Brain microvascular endothelial cell (primary cell): Measurements from ENCODE around the gene MYO16.

ENCODE experiments used
- DNase-seq: peaks from one replicate; pipeline ENCODE4 v3.0.0-alpha.2; 2020
- H3K27ac ChIP-seq: fragments of 250-450 bp; sonication (Bioruptor Pico); 2 replicates; pipeline ENCODE4 v1.5.1; 2020; ENCODE audit warnings: mild to moderate bottlenecking, moderate library complexity
- H3K27me3 ChIP-seq: fragments of 250-450 bp; sonication (Bioruptor Pico); replicated peaks from 2 replicates; pipeline ENCODE4 v1.5.1; 2020; ENCODE audit warnings: mild to moderate bottlenecking
- H3K36me3 ChIP-seq: fragments of 250-450 bp; sonication (Bioruptor Pico); replicated peaks from 2 replicates; pipeline ENCODE4 v1.5.1; 2020; ENCODE audit warnings: mild to moderate bottlenecking
- H3K4me3 ChIP-seq: 2 replicates; pipeline ENCODE4 v1.5.1; 2011; ENCODE audit warnings: low read depth, mild to moderate bottlenecking, control low read depth, low read length, moderate library complexity
- in situ Hi-C: cut with HindIII; loops from 2 replicates; pipeline ENCODE4 v1.10.0; 2017; ENCODE audit warnings: low sequenced_read_pairs, low pct_ligation_motif_present
- TF ChIP-seq, protein P1 (sequence below): IDR thresholded peaks from 2 replicates; pipeline ENCODE4 v1.5.1; 2011; ENCODE audit warnings: low read depth, mild to moderate bottlenecking, moderate library complexity, low read length, control low read depth, inconsistent platforms; ENCODE audit errors: missing control alignments

The MYO16 gene

DNA sequence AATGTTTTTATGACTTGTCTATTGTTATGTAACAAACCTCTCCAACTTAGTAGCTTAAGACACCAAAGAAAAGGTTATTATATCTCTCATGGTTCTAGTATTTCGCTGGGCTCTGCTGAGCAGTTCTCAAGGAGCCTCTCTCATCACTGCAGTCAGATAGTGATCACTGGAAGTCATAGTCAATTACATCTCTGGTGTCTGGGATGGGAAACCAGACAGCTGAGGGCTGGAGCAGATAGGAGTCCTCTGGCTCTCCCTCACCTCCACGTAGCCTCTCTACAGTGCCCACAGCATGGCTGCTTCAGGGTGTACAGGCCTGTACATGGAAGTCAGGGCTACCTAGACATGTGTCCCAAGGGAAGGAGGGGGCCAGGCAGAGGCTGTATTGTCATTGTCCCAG, 507.5 kb downstream of the MYO16 start:
- DNase-seq = no peak
- TF ChIP-seq, protein P1, sequence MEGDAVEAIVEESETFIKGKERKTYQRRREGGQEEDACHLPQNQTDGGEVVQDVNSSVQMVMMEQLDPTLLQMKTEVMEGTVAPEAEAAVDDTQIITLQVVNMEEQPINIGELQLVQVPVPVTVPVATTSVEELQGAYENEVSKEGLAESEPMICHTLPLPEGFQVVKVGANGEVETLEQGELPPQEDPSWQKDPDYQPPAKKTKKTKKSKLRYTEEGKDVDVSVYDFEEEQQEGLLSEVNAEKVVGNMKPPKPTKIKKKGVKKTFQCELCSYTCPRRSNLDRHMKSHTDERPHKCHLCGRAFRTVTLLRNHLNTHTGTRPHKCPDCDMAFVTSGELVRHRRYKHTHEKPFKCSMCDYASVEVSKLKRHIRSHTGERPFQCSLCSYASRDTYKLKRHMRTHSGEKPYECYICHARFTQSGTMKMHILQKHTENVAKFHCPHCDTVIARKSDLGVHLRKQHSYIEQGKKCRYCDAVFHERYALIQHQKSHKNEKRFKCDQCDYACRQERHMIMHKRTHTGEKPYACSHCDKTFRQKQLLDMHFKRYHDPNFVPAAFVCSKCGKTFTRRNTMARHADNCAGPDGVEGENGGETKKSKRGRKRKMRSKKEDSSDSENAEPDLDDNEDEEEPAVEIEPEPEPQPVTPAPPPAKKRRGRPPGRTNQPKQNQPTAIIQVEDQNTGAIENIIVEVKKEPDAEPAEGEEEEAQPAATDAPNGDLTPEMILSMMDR = no peak
- in situ Hi-C loops = no loop called here
- Histone ChIP-seq H3K27me3 (no peaks in the 10 kb centered on the region), H3K27ac (no peak overlapping the region), H3K4me3 (no peak overlapping the region), H3K36me3 (no peaks in the 10 kb centered on the region)

DNA sequence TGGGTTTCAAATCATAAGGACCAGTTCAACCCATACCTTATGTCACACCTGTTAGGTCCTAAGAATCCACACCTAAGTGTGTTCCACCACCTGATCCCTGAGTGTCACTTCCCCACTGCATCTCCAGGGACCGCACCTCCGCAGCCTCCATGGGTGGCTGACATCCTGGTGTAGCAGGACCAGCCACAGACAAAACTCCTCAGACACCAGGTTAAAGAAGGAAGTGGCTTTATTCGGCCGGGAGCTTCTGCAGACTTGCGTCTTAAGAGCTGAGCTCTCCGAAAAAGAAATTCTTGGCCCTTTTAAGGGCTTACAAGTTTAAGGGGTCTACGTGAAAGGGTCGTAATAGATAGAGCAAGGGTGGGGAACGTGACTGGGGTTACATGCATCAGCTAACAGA, 509.9 kb downstream of the MYO16 start:
- H3K27me3 ChIP-seq = no peaks in the 10 kb centered on the region
- TF ChIP-seq, protein P1 = no peak
- no peak for DNase-seq
- in situ Hi-C loops = no loop called here
- H3K4me3 ChIP-seq = no peak overlapping the region
- no peak overlapping the region for H3K27ac ChIP-seq
- H3K36me3 ChIP-seq = no peaks in the 10 kb centered on the region

DNA sequence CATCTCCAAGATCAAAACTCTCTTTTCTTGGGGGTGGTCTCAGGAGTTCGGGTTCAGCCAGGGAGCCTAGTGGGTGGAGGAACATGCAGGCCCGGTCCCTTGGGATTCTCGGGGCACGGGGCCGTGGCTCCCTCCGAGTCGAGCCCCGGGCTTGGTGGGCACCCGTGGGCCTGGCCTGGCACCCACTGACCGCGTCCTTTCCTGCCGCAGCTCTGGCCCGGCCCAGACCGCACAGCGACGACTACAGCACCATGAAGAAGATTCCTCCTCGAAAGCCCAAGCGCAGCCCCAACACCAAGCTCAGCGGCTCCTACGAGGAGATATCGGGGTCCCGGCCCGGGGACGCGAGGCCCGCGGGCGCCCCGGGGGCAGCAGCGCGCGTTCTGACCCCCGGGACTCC, 510.6 kb downstream of the MYO16 start:
- H3K27me3 ChIP-seq = no peaks in the 10 kb centered on the region
- DNase-seq = no peak
- H3K4me3 ChIP-seq = no peak overlapping the region
- H3K36me3 ChIP-seq = no peaks in the 10 kb centered on the region
- TF ChIP-seq, protein P1 = no peak
- in situ Hi-C loops = no loop called here
- H3K27ac ChIP-seq = no peak overlapping the region

DNA sequence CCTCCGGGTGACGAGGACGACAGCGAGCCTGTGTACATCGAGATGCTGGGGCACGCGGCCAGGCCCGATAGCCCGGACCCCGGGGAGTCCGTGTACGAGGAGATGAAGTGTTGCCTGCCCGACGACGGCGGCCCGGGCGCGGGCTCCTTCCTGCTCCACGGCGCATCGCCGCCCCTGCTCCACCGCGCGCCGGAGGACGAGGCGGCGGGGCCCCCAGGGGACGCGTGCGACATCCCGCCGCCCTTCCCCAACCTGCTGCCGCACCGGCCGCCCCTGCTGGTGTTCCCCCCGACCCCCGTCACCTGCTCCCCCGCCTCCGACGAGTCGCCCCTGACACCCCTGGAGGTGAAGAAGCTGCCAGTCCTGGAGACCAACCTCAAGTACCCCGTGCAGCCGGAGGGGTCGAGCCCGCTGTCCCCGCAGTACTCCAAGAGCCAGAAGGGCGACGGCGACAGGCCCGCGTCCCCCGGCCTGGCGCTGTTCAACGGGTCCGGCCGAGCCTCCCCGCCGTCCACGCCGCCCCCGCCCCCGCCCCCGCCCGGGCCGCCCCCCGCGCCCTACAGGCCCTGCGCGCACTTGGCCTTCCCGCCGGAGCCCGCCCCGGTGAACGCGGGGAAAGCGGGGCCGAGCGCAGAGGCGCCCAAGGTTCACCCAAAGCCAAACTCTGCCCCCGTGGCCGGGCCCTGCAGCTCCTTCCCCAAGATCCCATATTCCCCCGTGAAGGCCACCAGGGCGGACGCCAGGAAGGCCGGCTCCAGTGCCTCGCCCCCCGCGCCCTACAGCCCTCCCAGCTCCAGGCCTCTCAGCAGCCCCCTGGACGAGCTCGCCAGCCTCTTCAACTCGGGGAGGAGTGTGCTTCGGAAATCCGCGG, 511.3 kb downstream of the MYO16 start:
- H3K36me3 ChIP-seq = no peaks in the 10 kb centered on the region
- no peak for DNase-seq
- in situ Hi-C loops = no loop called here
- no peaks in the 10 kb centered on the region for H3K27me3 ChIP-seq
- H3K4me3 ChIP-seq = peak overlapping the region; percentile 39
- no peak overlapping the region for H3K27ac ChIP-seq
- TF ChIP-seq, protein P1 = no peak

DNA sequence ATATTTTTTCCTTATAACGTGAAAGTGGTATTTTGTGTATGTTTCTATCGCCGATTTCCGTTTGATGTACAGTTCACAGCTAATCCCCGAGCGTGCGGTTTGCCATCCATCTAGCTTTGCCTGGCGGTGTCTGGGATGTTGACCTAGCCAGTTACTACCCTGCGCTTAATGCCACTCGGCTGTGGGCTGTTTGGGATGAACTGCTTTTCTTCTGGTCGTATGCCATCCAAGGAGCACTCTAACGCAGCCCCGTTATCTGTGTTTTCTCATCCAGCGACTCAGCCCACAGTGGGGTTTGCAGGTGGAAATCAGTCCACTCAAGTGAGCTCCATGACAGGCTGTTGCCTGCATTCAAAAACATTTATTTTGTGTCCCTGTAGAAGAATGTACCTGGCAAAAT, 512.3 kb downstream of the MYO16 start:
- H3K27me3 ChIP-seq = no peaks in the 10 kb centered on the region
- H3K36me3 ChIP-seq = no peaks in the 10 kb centered on the region
- H3K4me3 ChIP-seq = no peak overlapping the region
- H3K27ac ChIP-seq = no peak overlapping the region
- in situ Hi-C loops = no loop called here
- TF ChIP-seq, protein P1 = no peak
- no peak for DNase-seq
